ENCODE data around the gene SLC8A1.

DNA sequence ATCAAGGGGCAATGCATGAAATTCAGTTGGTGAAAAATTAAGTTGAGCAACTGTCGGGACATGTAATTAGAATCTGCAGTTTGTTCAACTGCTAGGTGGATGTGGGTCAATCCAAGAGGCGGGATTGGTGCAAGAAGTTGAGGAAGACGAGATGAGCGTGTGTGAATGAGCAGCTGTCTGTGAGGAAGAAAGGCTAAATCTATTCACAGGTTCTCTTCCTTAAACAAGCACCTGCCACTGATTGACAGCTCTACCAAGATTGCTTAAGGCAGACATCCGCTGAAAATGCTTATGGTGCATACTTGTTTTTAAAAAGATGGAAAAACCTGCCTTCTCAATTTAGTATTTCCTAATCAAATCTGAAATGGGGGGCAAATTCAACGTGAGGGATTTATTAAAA lies 349.4 kb downstream of the SLC8A1 start:
- TF ChIP-seq, protein P1, sequence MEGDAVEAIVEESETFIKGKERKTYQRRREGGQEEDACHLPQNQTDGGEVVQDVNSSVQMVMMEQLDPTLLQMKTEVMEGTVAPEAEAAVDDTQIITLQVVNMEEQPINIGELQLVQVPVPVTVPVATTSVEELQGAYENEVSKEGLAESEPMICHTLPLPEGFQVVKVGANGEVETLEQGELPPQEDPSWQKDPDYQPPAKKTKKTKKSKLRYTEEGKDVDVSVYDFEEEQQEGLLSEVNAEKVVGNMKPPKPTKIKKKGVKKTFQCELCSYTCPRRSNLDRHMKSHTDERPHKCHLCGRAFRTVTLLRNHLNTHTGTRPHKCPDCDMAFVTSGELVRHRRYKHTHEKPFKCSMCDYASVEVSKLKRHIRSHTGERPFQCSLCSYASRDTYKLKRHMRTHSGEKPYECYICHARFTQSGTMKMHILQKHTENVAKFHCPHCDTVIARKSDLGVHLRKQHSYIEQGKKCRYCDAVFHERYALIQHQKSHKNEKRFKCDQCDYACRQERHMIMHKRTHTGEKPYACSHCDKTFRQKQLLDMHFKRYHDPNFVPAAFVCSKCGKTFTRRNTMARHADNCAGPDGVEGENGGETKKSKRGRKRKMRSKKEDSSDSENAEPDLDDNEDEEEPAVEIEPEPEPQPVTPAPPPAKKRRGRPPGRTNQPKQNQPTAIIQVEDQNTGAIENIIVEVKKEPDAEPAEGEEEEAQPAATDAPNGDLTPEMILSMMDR (IDR thresholded peaks at IDR 0.05), result no peak
- TF ChIP-seq POLR2A (IDR thresholded peaks at IDR 0.05), result no peak
